Lung (tissue), 12 donors: ENCODE results near the gene OPCML. TPM values are rescaled to one million over a fixed set of nuclear protein-coding genes. Genes with fewer than 3 reads are reported as not detected.

Experiments used
- ATAC-seq: fragments of 200-7000 bp; cut with Tn5 transposase; one replicate; pipeline ENCODE4 v1.9.1; 2020; ENCODE audit warnings: moderate number of reproducible peaks; ENCODE audit not compliant: insufficient read depth, low FRiP score
- DNase-seq, 3 donors: peaks; one replicate each; pipeline ENCODE4 v3.0.0-alpha.2; 2013 to 2017
- H3K27ac ChIP-seq, 2 donors: one replicate each; pipeline ENCODE4 v1.5.1; 2013; ENCODE audit warnings: mild to moderate bottlenecking in 2 of 2, moderate library complexity in 2 of 2, control low read depth in 1 of 2, inconsistent platforms in 1 of 2, low read depth in 1 of 2, low read length in 1 of 2
- H3K27me3 ChIP-seq, 3 donors: one replicate each; pipeline ENCODE4 v1.5.1; 2013; ENCODE audit warnings: low read length in 2 of 3; ENCODE audit not compliant: control insufficient read depth in 3 of 3, insufficient read depth in 3 of 3
- H3K36me3 ChIP-seq, 4 donors: one replicate each; pipeline ENCODE4 v1.5.1; 2013; ENCODE audit warnings: low read length in 4 of 4, mild to moderate bottlenecking in 1 of 4, moderate library complexity in 1 of 4; ENCODE audit not compliant: control insufficient read depth in 4 of 4, insufficient read depth in 4 of 4
- H3K4me1 ChIP-seq, 5 donors: one replicate each; pipeline ENCODE4 v1.5.1; 2013; ENCODE audit warnings: low read length in 5 of 5, mild to moderate bottlenecking in 2 of 5, moderate library complexity in 1 of 5; ENCODE audit not compliant: control insufficient read depth in 5 of 5, insufficient read depth in 5 of 5
- H3K4me3 ChIP-seq: one replicate; pipeline ENCODE4 v1.5.1; 2013; ENCODE audit warnings: mild to moderate bottlenecking, control low read depth, moderate library complexity
- H3K9ac ChIP-seq, 2 donors: one replicate each; pipeline ENCODE4 v1.5.1; 2013; ENCODE audit warnings: low read length in 2 of 2, control low read depth in 1 of 2; ENCODE audit not compliant: insufficient read depth in 1 of 2
- H3K9me3 ChIP-seq, 4 donors: one replicate each; pipeline ENCODE4 v1.5.1; 2013; ENCODE audit warnings: low read length in 3 of 4, mild to moderate bottlenecking in 1 of 4, moderate library complexity in 1 of 4; ENCODE audit not compliant: control insufficient read depth in 4 of 4, insufficient read depth in 3 of 4
- WGBS, 2 donors: extraction: QIAGEN DNeasy Blood & Tissue Kit; methylation state at CpG; one replicate each; pipeline ENCODE4 v1.1.7; 2013; 5-methylcytosine and 5-hydroxymethylcytosine counted together
- polyA plus RNA-seq, 2 donors: library from polyadenylated mRNA; stranded (reverse); fragments of 200-250 nt; gene quantifications; one replicate each; pipeline ENCODE4 v1.2.1, GENCODE V29; 2013
- total RNA-seq, 2 donors: library from RNA; depleted of rRNA in 1 of 2; stranded (reverse); fragments of >200 nt in 1 of 2; gene quantifications; one replicate each; pipeline ENCODE4 v1.2.1, GENCODE V29; 2014 to 2021
- TF ChIP-seq, protein P1 (sequence below): IDR thresholded peaks from 2 replicates; pipeline ENCODE4 v1.5.1; 2012; ENCODE audit warnings: mild to moderate bottlenecking; ENCODE audit errors: control extremely low read depth, extremely low read depth
- donor health status: control.
- donor health status: control.
- donor health status: Bipolar disorder and iron deficiency.
- donor health status: healthy.
- donor health status: DM: yes; HTN: yes; CAD: no.

OPCML gene
- total and polyA plus RNA-seq, 4 donors: 0.49 to 0.74 TPM; not detected in 2

DNA sequence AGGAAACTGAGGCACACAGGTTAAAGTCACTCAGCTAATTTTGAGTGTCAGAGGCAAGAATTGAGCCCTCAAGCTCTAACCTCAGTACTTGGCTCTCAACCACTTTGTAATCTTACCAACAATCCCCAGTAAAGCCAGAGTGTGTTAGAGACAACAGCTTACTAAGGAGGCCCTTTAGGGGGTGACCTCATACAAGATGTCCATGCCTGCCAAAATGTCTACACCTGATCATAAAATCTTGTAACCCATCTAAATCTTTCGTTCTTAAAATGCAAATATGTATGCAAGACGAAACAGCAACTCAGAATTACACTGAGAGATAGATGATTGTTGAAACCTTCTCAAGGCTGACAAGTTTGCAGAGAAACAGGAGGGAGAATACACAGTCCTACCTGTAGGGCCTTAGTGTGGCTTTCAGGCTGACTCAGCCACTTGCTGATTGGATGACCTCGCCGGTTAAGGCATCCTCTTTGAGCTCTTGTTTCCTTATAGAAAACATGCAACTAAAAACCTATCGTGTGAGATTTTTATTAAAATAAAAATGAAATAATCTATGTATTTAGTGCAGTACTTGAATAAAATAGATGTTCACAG is 143.2 kb downstream of the OPCML start:
- H3K9ac ChIP-seq: no peak overlapping the region
- DNase-seq (no peak), ATAC-seq (no peak)
- TF ChIP-seq, protein P1, sequence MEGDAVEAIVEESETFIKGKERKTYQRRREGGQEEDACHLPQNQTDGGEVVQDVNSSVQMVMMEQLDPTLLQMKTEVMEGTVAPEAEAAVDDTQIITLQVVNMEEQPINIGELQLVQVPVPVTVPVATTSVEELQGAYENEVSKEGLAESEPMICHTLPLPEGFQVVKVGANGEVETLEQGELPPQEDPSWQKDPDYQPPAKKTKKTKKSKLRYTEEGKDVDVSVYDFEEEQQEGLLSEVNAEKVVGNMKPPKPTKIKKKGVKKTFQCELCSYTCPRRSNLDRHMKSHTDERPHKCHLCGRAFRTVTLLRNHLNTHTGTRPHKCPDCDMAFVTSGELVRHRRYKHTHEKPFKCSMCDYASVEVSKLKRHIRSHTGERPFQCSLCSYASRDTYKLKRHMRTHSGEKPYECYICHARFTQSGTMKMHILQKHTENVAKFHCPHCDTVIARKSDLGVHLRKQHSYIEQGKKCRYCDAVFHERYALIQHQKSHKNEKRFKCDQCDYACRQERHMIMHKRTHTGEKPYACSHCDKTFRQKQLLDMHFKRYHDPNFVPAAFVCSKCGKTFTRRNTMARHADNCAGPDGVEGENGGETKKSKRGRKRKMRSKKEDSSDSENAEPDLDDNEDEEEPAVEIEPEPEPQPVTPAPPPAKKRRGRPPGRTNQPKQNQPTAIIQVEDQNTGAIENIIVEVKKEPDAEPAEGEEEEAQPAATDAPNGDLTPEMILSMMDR: no peak
- H3K4me3 ChIP-seq: no peak overlapping the region
- no peak overlapping the region for H3K27ac ChIP-seq
- WGBS, 2 donors: 85 to 88% methylated on average over 5 of the region's 5 CpGs
- H3K36me3 ChIP-seq: no peaks in the 10 kb centered on the region
- peaks cover 0 to 2% (median 0%) of the 10 kb centered on the region in 4 donors for H3K9me3 ChIP-seq
- H3K4me1 ChIP-seq: peaks cover 0 to 33% (median 17%) of the 10 kb centered on the region in 5 donors
- peaks cover 0 to 4% (median 3%) of the 10 kb centered on the region in 3 donors for H3K27me3 ChIP-seq

DNA sequence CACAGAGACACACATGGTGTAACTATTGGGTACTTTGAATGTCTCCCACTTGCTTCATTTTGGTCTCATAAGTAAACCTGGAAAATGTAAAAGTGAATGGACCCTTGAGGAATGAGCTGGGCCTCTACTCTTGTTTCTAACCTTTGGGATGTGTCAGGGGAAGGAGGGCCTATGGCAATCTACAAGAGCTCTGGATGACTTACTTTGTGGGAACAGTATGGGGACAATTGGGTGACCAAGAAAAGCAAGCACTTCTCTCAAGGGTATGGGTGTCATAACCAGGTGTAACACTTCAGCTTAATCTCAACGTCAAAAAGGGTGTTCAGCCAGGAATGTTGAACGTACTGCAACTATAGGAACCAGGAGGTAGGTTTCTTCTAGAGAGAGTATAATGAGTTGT is 144.0 kb downstream of the OPCML start:
- Histone ChIP-seq H3K9me3 (no peaks in the 10 kb centered on the region), H3K27me3 (peaks cover 0 to 4% (median 3%) of the 10 kb centered on the region in 3 donors), H3K4me3 (no peak overlapping the region), H3K4me1 (peaks cover 0 to 41% (median 17%) of the 10 kb centered on the region in 5 donors), H3K27ac (no peak overlapping the region), H3K9ac (no peak overlapping the region), H3K36me3 (no peaks in the 10 kb centered on the region)
- 59 to 84% methylated on average over 2 of the region's 2 CpGs for WGBS, 2 donors
- DNase-seq: no peak
- ATAC-seq: peak; percentile 44
- TF ChIP-seq, protein P1: no peak

GRCh38 chr11:133386852-133387251 is 145.4 kb downstream of the OPCML start:
- no peak overlapping the region for H3K9ac ChIP-seq
- H3K27me3 ChIP-seq: peaks cover 0 to 4% (median 3%) of the 10 kb centered on the region in 3 donors
- DNase-seq (peak; percentile 56 to 69 (median 60)), ATAC-seq (no peak)
- H3K4me3 ChIP-seq: no peak overlapping the region
- TF ChIP-seq, protein P1: no peak
- H3K4me1 ChIP-seq: peaks cover 0 to 55% (median 24%) of the 10 kb centered on the region in 5 donors
- H3K36me3 ChIP-seq: no peaks in the 10 kb centered on the region
- 56 to 70% methylated on average over 4 of the region's 4 CpGs for WGBS, 2 donors
- H3K9me3 ChIP-seq: no peaks in the 10 kb centered on the region
- no peak overlapping the region for H3K27ac ChIP-seq
